ENCODE data around the gene VSTM2L.

GRCh38 chr20:37886851-37887297 lies 16.1 kb upstream of the VSTM2L start:
- TF ChIP-seq EZH2 (IDR thresholded peaks at IDR 0.05; ENCODE audit: borderline replicate concordance, low read length), result no peak
- TF ChIP-seq CTCF (IDR thresholded peaks at IDR 0.05; ENCODE audit: low read length), result no peak

Measured in OCI-LY1 (cell line).